Esophagus muscularis mucosa (tissue), 3 donors: Measurements from ENCODE around the gene POLR2J.

Experiments used
- POLR2AphosphoS5 ChIP-seq, 2 donors: sonication (generic); formaldehyde crosslinking; IDR thresholded peaks; one replicate each; pipeline ENCODE4 v1.6.1; 2017; ENCODE audit warnings: antibody characterized with exemption in 2 of 2
- TF ChIP-seq, protein P1 (sequence below), 3 experiments: fragments of 200-600 bp in 2 of 3; fragments of 450-650 bp in 1 of 3; sonication (generic) in 2 of 3; IDR thresholded peaks; one replicate each; pipeline ENCODE4 v1.5.1; 2017 to 2019; ENCODE audit warnings: antibody characterized with exemption in 3 of 3, mild to moderate bottlenecking in 2 of 3, moderate library complexity in 1 of 3

DNA sequence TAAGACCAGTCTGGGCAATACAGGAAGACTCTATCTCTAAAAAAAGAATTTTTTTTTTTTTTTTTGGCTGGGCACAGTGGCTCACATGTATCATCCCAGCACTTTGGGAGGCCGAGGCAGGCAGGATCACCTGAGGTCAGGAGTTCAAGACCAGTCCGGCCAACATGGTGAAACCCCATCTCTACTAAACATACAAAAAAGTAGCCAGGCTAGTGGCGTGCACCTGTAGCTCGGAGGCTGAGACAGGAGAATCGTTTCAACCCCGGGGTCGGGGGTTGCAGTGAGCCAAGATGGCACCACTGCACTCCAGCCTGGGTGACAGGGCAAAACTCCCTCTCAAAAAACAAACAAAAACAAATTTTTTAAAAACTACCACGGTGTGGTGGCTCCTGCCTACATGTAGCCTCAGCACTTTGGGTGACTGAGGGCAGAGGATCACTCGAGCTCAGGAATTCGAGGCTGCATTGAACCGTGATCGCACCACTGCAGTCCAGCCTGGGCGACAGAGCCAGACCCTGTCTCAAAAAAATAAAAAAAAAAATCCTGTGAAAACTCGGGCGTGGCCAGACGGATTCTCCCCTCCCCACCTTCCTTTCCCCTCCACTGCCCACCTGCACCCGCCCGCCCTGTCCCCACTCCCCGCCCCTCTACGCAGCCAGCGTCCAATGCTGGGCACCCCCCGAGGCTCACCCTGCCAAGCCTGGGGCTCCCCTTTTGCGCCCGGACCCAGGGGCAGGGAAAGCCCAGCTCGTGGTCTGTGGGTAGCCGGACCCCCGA lies 46.1 kb downstream of the POLR2J start:
- TF ChIP-seq, protein P1, sequence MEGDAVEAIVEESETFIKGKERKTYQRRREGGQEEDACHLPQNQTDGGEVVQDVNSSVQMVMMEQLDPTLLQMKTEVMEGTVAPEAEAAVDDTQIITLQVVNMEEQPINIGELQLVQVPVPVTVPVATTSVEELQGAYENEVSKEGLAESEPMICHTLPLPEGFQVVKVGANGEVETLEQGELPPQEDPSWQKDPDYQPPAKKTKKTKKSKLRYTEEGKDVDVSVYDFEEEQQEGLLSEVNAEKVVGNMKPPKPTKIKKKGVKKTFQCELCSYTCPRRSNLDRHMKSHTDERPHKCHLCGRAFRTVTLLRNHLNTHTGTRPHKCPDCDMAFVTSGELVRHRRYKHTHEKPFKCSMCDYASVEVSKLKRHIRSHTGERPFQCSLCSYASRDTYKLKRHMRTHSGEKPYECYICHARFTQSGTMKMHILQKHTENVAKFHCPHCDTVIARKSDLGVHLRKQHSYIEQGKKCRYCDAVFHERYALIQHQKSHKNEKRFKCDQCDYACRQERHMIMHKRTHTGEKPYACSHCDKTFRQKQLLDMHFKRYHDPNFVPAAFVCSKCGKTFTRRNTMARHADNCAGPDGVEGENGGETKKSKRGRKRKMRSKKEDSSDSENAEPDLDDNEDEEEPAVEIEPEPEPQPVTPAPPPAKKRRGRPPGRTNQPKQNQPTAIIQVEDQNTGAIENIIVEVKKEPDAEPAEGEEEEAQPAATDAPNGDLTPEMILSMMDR (IDR thresholded peaks at IDR 0.05) = no peak
- TF ChIP-seq POLR2AphosphoS5 (IDR thresholded peaks at IDR 0.05) = no peak
